ENCODE data around the gene TARS3. TPM values are rescaled to one million over a fixed set of nuclear protein-coding genes. Genes with fewer than 3 reads are reported as not detected.

The TARS3 gene
- total and polyA plus RNA-seq, 2 donors (not counting 3 experiments of a cell fraction or from before 2014, with no cell fraction given): 0.91 to 8.2 TPM

DNA sequence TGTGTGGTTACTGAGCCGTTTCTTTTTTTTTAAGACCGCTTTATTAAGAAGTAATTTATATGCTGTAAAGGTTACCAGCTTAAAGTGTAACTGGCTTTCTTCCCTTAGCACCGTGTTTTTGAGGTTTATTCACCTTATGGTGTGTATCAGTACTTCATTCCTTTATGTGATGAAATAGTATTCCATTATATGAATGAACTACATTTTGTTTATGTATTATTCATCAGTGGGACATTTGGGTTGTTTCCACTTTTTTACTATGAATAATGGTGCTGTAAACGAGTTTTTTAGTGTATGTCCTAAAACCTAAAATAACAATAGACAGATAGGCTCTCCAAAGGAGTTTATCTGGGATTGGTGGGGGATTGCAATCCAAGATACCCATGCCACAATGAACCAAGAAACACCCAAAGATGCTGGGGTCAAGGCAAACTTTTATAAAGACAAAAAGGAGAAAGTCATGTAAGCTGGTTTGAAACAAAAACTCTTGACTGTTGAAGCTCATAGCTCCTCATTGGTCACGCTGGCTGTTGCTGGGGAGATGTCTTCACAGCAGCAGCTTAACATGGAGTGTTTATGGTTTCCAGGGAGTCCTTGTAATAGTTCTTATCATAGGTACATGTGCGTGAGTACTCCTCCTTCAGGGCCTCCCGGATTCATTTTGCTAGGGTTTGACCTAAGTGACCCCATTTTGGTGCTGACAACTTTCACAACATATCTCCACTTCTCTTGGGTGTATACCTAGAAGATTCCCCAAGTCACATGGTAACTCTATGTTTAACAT is 88.1 kb downstream of the TARS3 start:
- Histone ChIP-seq H4K20me1 (replicated peaks; ENCODE audit: control insufficient read depth, extremely low read depth, insufficient read depth, low read length) (no peaks in the 10 kb centered on the region), H3K4me3 (replicated peaks in 1 of 3; ENCODE audit: insufficient read depth in 1 of 3, low read depth in 1 of 3, low read length in 3 of 3) (no peak overlapping the region), H3K4me2 (ENCODE audit: insufficient read depth, low read length) (no peak overlapping the region), H3K9me1 (replicated peaks; ENCODE audit: control insufficient read depth, extremely low read depth, insufficient read depth, low read length) (no peaks in the 10 kb centered on the region), H3K27me3 (ENCODE audit: control insufficient read depth in 2 of 2, insufficient read depth in 2 of 2, low read length in 2 of 2) (no peaks in the 10 kb centered on the region), H3K4me1 (ENCODE audit: control insufficient read depth, extremely low read depth, insufficient read depth, low read length) (peaks cover 5% of the 10 kb centered on the region), H3K9me3 (replicated peaks; ENCODE audit: control insufficient read depth, insufficient read depth, low read length) (no peaks in the 10 kb centered on the region), H3K27ac (ENCODE audit: insufficient read depth, low read depth, low read length) (no peak overlapping the region), H3K79me2 (ENCODE audit: control insufficient read depth, insufficient read depth, low read length) (no peaks in the 10 kb centered on the region), H3K36me3 (ENCODE audit: control insufficient read depth in 2 of 2, extremely low read depth in 1 of 2, insufficient read depth in 2 of 2, low read length in 2 of 2) (peaks cover 2 to 5% of the 10 kb centered on the region in 2 experiments), H3K9ac (replicated peaks; ENCODE audit: extremely low read depth, insufficient read depth, low read length) (no peak overlapping the region), H2AFZ (ENCODE audit: low read depth, low read length) (no peak overlapping the region)
- POLR2A ChIA-PET: no interaction called here
- BruUV-seq (replicated peaks): no TSS peak
- CTCF ChIA-PET: interaction anchor here (1.0 to 1.3 kb wide), 3 partner anchors 11 to 347 kb away, joined by 3 read pairs; no protein-coding TSS in a partner anchor
- dilution Hi-C loops (cut with MboI; ENCODE audit: extremely low pct_ligation_motif_present, low sequenced_read_pairs): no loop called here
- no peak for TF ChIP-seq POLR2A (IDR thresholded peaks at IDR 0.05; ENCODE audit: low read depth, low read length)
- no peak for TF ChIP-seq MYC (IDR thresholded peaks at IDR 0.05; ENCODE audit: low read depth, low read length)
- no peak for TF ChIP-seq FOS (IDR thresholded peaks at IDR 0.05; ENCODE audit: borderline replicate concordance, insufficient read depth, low read length)
- TF ChIP-seq, protein P1, sequence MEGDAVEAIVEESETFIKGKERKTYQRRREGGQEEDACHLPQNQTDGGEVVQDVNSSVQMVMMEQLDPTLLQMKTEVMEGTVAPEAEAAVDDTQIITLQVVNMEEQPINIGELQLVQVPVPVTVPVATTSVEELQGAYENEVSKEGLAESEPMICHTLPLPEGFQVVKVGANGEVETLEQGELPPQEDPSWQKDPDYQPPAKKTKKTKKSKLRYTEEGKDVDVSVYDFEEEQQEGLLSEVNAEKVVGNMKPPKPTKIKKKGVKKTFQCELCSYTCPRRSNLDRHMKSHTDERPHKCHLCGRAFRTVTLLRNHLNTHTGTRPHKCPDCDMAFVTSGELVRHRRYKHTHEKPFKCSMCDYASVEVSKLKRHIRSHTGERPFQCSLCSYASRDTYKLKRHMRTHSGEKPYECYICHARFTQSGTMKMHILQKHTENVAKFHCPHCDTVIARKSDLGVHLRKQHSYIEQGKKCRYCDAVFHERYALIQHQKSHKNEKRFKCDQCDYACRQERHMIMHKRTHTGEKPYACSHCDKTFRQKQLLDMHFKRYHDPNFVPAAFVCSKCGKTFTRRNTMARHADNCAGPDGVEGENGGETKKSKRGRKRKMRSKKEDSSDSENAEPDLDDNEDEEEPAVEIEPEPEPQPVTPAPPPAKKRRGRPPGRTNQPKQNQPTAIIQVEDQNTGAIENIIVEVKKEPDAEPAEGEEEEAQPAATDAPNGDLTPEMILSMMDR (IDR thresholded peaks at IDR 0.05; ENCODE audit: extremely low read depth in 1 of 2, insufficient read depth in 1 of 2, low read depth in 1 of 2, low read length in 2 of 2): no peak
- no peak for TF ChIP-seq JUN (IDR thresholded peaks at IDR 0.05; ENCODE audit: borderline replicate concordance, insufficient read depth, insufficient read length, low read depth)
- TF ChIP-seq MAX (IDR thresholded peaks at IDR 0.05; ENCODE audit: insufficient read depth, insufficient read length): no peak
- intact Hi-C loops (cut with micrococcal nuclease): no loop called here
- FAIRE-seq (no peak), DNase-seq (ENCODE audit: low read depth, low spot score) (no peak)
